Astrocyte (in vitro differentiated cells and primary cell): Measurements from ENCODE around the gene MYO5B.

Experiments
- EZH2 ChIP-seq: IDR thresholded peaks from 2 replicates; pipeline ENCODE4 v1.6.1; 2012; ENCODE audit warnings: mild to moderate bottlenecking, low read length, inconsistent platforms; ENCODE audit not compliant: insufficient read depth
- TF ChIP-seq, protein P1 (sequence below): IDR thresholded peaks from 2 replicates; pipeline ENCODE4 v1.5.1; 2011; ENCODE audit warnings: low read depth, mild to moderate bottlenecking, inconsistent platforms, low read length, moderate library complexity; ENCODE audit not compliant: insufficient read depth

DNA sequence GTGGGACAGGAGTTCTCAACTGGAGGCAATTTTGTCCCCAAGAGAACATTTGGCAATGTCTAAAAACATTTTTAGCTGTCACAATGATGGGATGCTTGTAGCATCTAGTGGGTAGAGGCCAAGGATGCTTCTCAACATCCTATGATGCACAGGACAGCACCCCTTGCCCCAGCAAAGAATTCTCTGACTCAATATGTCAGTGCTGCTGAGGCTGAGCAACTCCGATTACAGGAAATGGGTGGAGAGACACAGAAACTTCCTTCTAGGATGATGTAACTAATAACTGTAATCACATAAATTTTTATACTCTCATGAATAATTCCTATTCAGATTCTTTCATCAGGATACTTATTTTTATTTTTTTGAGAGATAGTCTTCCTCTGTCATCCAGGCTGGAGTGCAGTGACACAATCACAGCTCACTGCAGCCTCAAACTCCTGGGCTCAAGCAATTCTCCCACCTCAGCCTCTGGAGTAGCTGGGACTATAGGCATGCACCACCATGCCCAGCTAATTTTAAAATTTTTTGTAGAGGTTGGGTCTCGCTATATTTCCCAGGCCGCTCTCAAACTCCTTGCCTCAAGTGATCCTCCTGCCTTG is 261.3 kb downstream of the MYO5B start:
- TF ChIP-seq EZH2 = no peak
- TF ChIP-seq, protein P1, sequence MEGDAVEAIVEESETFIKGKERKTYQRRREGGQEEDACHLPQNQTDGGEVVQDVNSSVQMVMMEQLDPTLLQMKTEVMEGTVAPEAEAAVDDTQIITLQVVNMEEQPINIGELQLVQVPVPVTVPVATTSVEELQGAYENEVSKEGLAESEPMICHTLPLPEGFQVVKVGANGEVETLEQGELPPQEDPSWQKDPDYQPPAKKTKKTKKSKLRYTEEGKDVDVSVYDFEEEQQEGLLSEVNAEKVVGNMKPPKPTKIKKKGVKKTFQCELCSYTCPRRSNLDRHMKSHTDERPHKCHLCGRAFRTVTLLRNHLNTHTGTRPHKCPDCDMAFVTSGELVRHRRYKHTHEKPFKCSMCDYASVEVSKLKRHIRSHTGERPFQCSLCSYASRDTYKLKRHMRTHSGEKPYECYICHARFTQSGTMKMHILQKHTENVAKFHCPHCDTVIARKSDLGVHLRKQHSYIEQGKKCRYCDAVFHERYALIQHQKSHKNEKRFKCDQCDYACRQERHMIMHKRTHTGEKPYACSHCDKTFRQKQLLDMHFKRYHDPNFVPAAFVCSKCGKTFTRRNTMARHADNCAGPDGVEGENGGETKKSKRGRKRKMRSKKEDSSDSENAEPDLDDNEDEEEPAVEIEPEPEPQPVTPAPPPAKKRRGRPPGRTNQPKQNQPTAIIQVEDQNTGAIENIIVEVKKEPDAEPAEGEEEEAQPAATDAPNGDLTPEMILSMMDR = no peak
